TTC549 (cell line): ENCODE data around the gene MRPL11.
"Not testable (repeated sequence)": the region's sequence is repeated elsewhere in the genome, so short reads cannot be mapped to it uniquely, and the experiment has no call there.

Experiments
- FAIRE-seq: peaks from 2 replicates; lab custom pipeline; 2012; peaks lifted over from hg19 to GRCh38; lab: Jason Lieb, UNC

The MRPL11 gene

GRCh38 chr11:66467034-66467659, 28.5 kb upstream of the MRPL11 start:
- FAIRE-seq: no peak

- no peak for FAIRE-seq
These were observed 27.8 kb upstream of the MRPL11 start, which contains the start of gene PELI3 for GRCh38 chr11:66466225-66467033. TSS of gene PELI3 (plus strand) at chr11:66466905. CDS start at chr11:66468129, 1,224 bp downstream.

- no peak for FAIRE-seq
These were observed 27.0 kb upstream of the MRPL11 start for GRCh38 chr11:66465373-66466224.

GRCh38 chr11:66464916-66465315, 26.3 kb upstream of the MRPL11 start:
- no peak for FAIRE-seq

- FAIRE-seq: not testable (repeated sequence)
These were observed 25.5 kb upstream of the MRPL11 start for GRCh38 chr11:66464116-66464515.

- FAIRE-seq: no peak
These were observed 24.3 kb upstream of the MRPL11 start for GRCh38 chr11:66462911-66463310.

GRCh38 chr11:66462010-66462409, 23.4 kb upstream of the MRPL11 start:
- no peak for FAIRE-seq

GRCh38 chr11:66459138-66459778, 20.6 kb upstream of the MRPL11 start:
- FAIRE-seq: no peak

- no peak for FAIRE-seq
These were observed 19.2 kb upstream of the MRPL11 start for GRCh38 chr11:66457826-66458225.

GRCh38 chr11:66454828-66455227, 16.2 kb upstream of the MRPL11 start:
- FAIRE-seq: no peak

GRCh38 chr11:66454247-66454646, 15.6 kb upstream of the MRPL11 start:
- no peak for FAIRE-seq

- FAIRE-seq: no peak
These were observed 13.0 kb upstream of the MRPL11 start for GRCh38 chr11:66451663-66452062.

GRCh38 chr11:66450560-66450959, 11.9 kb upstream of the MRPL11 start:
- FAIRE-seq: no peak

GRCh38 chr11:66448523-66448922, 9.9 kb upstream of the MRPL11 start:
- FAIRE-seq: no peak

GRCh38 chr11:66447012-66447411, 8.4 kb upstream of the MRPL11 start:
- FAIRE-seq: no peak

- no peak for FAIRE-seq
These were observed 5.0 kb upstream of the MRPL11 start for GRCh38 chr11:66443602-66444001.

- FAIRE-seq: not testable (repeated sequence)
These were observed 2.3 kb upstream of the MRPL11 start for GRCh38 chr11:66440940-66441282.

- not testable (repeated sequence) for FAIRE-seq
These were observed 1.7 kb upstream of the MRPL11 start for GRCh38 chr11:66440101-66440939.

- no peak for FAIRE-seq
These were observed 607 bp downstream of the MRPL11 start for GRCh38 chr11:66437979-66438503.

- FAIRE-seq: no peak
These were observed 6.1 kb downstream of the MRPL11 start for GRCh38 chr11:66432597-66432996.

GRCh38 chr11:66431871-66432329, 6.7 kb downstream of the MRPL11 start:
- not testable (repeated sequence) for FAIRE-seq
